NCI-H128 (cell line): ENCODE measurements around the gene PSMB9.
"Not testable (repeated sequence)": the region's sequence is repeated elsewhere in the genome, so short reads cannot be mapped to it uniquely, and the experiment has no call there.

Source experiments
- DNase-seq: peaks from one replicate; lab custom pipeline; 2025; ENCODE audit not compliant: unreplicated experiment; lab: John Stamatoyannopoulos, UW

PSMB9 gene

DNA sequence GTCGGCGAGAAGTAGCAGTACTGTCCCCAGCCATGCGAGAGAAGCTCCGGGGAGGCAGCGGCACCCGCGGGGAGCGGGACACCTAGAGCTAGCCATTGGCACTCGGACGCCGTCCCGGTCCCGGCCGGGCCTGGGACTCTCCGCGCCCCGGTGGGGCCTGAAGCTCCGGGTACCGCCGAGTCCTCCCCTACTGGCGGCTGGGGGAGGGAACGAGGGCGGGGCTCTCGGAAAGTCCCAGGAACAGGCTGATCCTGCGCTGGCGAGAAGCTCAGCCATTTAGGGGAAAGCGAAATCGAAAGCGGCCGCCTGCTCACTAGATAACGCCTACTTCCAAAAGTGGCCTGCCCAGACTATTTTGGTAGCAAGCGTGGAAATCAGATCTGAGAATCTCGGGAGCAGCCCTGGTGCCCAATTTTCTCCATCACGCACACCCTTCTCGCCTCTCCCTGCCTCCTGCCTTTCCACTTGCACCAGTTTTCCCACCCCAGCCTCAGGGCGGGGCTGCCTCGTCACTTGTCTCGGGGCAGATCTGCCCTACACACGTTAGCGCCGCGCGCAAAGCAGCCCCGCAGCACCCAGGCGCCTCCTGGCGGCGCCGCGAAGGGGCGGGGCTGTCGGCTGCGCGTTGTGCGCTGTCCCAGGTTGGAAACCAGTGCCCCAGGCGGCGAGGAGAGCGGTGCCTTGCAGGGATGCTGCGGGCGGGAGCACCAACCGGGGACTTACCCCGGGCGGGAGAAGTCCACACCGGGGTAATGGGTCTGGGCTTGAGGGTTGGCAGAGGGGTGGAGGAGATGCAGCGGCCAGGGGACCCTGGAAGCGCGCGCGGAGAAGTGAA lies at the start of gene PSMB9, which contains the start of gene TAP1:
TSS of gene PSMB9 (plus strand) at position 652 of the 835 bp plus-strand sequence. CDS start at position 690, 38 bp downstream.
TSS of gene TAP1 (minus strand) at position 164 of the 835 bp plus-strand sequence. CDS start at position 96, 68 bp downstream.
- DNase-seq = peak; percentile 62

DNA sequence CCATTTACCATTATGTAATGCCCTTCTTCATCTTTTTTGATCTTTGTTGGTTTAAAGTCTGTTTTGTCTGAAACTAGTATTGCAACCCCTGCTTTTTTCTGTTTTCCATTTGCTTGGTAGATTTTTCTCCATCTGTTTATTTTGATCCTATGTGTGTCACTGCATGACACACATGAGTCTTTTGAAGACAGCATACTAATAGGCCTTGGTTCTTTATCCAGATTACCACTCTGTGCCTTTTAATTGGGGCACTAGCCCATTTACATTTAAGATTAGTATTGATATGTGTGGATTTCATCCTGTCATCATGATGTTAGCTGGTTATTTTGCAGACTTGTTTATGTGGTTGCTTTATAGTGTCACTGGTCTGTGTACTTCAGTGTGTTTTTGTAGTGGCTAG lies 48.6 kb upstream of the PSMB9 start:
- DNase-seq = not testable (repeated sequence)

DNA sequence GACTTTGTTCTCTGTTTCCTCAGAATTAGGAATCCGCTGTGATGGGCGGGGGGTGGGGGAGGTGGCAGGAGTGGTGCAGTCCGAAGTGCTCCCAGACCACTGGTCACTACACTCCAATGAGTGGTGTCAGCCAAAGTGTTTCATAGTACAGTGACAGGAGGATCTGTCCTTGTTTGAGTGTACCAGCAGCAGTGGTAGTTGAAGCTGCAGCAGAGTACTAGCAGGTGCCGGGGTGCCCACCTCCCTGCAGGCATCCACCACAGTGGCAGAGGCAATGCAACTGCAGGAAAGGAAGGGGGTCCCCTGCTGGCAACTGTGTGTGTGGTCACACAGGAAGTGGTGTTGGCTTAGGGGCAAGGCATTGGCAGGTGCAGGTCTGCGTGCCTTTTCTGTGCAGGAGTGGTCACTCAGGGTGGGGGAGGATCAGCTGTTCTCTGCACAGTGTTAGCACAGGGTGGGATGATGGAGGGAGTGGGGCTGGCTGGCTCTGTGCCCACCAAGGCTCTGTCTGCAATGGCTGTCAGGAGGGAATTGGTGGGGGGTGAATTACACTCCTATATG lies 46.9 kb upstream of the PSMB9 start:
- DNase-seq = no peak

DNA sequence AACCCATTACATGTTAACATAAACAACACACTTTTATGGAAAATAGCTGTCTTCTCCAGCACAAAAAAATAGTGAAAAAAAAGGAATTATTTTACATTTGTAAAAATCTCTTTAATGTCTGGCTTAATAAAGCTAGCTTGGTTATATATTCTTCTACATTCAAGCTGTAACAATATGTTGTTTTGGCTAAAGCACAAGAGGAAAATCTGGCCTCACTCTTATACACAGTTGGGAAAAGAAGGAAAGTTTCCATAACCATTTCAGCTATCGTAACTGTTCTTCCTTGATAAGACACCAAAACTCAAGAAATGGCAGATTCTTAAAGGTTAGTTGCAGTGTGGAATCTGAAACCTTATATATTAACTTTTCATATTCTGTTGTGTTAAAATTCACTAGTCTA lies 44.8 kb upstream of the PSMB9 start:
- DNase-seq = no peak

DNA sequence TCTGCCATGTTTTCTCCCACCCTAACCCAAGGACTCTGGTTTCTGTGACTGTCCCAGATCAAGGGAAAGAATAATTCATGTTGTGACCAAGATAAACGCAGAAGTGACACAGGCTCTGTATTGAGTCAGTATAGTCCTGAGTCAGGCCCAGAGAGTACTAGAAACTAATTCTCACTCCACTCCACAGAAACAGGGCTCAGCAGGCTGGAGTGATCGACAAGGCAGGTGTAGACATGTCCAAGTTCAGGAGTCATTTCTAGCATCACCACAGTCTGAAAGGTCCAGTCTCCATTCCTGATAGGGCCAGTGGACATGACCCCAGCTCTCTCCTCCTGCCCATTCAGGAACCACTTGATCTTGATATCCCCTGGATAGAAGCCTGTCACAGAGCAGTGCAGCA lies 39.8 kb upstream of the PSMB9 start:
- no peak for DNase-seq

DNA sequence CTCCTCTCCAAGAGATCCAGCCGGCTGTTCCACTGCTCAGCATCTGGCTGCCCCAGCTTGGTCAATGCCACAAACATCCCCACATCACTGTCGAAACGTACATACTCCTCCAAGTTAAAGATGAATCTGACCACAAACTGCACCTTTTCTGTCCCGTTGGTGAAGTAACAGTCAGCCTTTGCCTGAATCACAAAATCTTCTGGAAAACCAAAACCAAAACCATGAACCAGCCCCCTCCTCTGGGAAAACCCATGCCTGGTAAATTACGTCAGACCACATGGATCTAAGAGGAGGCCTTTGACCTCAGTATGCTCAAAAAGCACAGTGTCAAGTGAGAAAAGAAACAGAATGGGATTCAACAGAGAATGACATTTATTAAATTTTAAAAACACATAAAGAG lies 38.9 kb upstream of the PSMB9 start:
- no peak for DNase-seq

DNA sequence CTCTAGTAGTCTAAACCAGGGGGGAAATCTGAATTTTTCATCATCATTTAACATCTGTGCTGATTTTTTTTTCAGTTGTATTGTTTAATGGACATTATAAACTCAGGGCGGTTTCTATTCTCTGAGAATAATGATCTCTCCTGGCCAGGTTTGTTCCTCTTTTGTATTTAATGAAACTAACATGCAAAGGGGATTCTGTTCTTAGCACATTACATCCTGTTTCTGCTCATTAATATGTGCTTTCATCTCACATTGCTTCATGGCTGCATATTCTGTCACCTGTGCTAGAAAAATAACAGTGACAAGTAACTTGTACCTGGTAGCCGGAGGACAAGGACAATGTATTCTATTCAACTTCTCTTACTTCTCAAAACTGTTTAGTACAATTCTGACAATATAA lies 38.0 kb upstream of the PSMB9 start:
- no peak for DNase-seq

DNA sequence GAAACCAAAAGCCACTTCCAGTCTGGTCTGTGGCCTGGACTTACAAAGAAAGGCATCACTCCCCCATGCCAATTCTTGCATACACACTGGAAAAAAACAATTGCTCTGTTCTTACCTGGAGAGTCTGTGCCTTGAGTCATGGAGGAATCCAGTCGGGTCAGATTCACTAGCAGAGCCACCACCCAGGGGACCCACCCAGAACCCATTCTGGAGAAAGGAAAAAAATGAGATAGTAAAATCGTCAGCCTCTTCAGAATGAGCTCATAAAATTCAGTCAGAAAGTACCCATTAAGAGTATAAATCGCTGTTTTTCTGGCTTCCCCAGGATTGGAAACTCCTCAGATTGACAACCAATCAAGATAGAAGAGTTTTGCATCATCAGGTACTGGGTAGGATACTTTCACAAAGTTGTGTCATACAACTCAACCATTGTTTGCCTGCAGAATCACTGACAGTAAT lies 37.2 kb upstream of the PSMB9 start, which contains the start of gene HLA-DOB:
TSS of gene HLA-DOB (minus strand) at position 257 of the 459 bp plus-strand sequence. CDS start at position 206, 51 bp downstream.
- no peak for DNase-seq

DNA sequence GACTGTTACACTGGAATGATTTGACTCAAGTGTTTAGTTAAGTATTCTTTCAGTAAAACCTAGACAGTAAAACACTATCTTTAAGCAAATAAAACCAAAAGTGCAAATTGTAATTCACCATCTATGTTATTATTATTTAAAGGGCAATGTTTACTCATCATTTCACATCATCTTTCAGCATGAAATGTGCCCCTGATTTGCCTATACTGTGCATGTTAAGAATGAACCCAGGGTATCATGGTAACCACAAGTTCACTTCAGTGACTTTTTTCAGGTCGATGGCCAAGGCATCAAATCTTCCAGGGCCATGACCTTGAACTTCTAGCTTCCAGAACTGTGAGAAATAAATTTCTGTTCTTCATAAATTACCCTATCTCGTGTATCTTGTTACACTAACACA lies 35.1 kb upstream of the PSMB9 start:
- DNase-seq = no peak

DNA sequence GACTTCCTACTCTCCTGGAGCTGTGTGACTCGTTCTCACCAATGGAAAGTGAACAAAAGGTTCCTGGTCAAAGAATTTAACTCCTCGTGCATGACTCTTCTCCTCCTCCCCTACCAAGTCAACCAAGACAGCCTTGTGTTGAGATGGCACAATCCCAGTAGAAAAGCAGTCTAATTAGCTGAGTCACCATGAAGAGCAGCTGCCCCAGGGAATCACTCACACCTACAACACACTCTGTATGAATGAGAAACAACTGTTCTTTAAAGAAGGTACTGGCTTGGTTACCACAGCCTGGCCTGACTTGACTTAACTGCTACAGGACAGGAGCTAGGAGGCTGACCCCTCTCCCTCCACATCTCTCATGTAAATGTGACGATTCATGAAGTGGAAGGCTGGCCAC lies 34.3 kb upstream of the PSMB9 start:
- DNase-seq = no peak

DNA sequence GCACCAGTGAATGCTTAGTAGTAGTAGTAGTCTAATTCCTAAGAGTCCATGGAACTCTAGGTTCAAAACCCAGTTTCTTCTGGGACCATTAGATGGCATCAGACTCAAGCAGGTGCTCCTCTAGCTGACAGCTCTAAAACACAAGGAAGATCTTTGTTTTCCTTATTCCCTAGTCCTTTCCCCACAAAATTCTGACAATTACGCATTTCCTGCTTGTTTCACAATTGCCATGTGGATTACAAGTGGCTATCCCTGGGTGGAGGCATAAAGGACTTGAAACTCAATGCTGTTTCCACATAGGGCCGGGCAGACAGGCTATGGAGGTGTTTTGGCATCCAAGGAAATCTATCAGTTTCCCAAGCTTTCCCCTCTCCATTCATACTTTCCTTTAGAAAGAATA lies 28.0 kb upstream of the PSMB9 start:
- no peak for DNase-seq

DNA sequence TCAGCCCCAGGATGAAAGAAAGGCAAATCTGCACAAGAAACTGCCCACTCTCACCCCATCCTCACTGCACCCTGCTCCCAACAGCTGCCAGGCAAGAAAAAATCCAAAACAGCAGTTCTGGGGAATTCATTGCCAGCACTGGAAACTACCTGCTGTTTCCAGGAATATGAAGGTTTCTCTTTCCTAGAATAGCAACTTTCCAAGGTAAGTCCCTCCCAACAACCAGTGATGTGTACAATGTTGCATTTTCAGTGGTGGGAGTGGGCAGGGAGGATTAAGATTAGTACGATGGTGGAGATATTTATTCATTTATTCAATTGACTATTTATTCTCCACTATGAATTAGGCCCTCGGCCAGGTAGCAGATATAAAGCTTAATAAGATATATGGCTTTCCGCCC lies 27.0 kb upstream of the PSMB9 start:
- no peak for DNase-seq

DNA sequence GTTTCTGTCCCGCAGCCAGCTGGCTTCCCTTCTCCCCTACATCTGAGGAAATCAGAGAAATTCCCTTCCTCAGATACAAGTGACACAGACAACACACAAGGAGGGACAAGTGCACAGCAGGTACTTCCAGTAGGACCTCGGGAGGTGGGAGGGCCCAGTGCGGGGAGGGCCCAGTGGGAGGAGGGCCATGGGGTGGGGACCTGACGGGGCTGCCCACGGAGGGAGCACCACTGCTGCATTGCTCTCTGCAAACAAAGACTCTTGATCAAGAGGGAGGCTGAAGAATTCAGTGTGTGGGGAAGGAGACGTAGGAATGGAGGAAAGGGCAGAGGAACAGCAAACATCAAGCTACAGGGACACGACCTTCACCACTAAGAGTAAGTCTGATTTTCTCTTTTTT lies 24.5 kb upstream of the PSMB9 start:
- no peak for DNase-seq

DNA sequence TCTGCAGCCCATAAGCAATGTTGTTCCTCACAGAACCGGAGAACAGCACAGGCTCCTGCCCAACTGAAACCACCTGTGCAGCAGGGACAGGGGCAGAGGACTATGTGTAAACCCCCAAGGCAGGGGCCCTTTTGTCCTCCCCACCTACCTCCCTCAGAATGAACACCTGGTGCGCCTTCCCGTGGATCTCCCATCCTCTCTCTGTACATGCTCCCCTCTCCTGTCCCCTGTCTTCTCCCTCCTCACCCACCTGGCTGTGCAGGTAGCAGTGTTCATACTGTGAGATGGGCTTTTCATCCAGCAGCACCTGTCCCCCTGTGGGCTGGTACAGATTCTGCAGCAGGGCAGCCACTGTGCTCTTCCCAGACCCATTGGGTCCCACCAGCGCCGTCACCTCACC lies 24.0 kb upstream of the PSMB9 start:
- DNase-seq = no peak

DNA sequence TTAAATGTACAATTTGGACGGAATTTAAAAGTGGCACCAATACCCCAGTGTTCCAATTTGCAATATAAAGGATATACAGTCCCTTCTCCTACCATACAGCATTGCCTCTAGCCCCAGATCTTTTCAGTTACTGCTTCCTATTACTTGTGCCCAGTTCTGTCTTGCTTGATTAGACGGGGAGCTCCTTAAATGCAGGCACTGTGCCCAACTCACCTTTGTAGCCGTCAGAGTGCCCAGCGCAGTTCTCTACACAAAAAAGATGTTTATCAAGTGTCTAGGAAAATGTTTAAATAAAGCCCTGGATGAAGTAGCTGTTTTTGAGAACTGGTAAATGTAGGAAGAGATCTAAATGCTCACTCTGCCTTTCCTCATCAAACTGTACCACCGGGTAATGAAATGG lies 23.1 kb upstream of the PSMB9 start:
- no peak for DNase-seq

DNA sequence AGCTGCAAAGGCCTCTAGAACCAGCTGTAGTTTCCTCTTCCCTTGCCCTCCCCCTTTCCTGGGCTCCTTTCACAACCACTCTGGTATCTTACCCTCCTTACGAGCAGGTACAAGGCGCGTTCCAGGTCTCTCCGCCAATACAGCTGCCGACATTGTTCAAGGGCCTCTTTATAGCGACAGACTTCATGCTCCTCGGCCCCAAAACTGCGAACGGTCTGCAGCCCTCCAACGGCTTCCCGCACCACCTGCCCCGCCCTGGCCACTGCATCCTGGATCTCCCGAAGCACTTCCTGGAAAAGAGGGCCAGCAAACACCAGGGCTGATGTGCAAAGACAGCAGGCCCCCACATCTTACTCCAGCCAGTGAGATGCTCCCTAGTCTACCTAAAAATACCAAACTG lies 21.5 kb upstream of the PSMB9 start:
- DNase-seq = no peak

DNA sequence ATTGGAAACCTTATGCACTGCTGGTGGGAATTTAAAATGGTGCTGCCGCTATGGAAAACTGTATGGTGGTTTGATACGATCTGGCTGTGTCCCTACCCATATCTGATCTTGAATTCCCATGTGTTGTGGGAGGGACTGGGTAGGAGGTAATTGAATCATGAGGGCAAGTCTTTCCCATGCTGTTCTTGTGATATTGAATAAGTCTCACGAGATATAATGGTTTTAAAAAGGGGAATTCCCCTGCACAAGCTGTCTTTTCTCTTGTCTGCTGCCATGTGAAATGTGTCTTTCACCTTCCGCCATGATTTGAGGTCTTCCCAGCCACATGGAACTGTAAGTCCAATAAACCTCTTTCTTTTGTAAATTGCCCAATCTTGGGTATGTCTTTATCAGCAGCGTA lies 20.3 kb upstream of the PSMB9 start:
- DNase-seq = no peak

DNA sequence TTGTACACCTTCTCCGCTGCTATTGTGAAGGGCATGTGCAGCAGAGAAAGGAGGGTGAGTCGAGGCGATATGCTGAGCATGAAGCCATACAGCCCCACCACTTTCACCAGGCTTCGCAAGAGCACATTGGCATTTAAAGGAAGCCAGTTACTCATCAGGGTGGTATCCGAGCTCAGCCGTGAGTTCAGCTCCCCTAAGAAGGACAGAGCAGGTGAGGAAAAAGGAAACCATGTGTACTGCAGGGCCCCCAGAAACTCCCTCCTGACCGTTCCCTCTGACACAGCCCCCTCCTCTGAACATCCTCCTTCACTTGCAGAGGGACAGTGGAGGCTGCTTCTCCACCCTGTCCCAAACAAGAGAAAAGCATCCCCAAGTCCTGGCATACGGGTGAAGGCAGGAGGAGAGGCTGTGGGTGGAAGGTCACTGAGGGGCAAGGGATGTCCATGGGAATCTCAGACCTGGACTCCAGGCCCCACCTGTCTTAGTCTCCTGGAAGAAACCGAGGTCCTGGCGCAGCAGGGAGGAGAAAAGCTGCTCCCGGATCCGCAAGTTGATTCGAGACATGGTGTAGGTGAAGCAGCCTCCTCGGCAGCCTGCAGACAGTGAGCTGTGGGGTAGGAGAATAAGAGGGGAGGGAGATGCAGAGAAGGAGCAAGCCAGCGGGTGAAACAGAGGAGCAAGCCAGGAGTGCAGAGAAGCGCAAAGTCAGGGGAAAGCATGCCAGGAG lies 18.7 kb upstream of the PSMB9 start:
- no peak for DNase-seq

DNA sequence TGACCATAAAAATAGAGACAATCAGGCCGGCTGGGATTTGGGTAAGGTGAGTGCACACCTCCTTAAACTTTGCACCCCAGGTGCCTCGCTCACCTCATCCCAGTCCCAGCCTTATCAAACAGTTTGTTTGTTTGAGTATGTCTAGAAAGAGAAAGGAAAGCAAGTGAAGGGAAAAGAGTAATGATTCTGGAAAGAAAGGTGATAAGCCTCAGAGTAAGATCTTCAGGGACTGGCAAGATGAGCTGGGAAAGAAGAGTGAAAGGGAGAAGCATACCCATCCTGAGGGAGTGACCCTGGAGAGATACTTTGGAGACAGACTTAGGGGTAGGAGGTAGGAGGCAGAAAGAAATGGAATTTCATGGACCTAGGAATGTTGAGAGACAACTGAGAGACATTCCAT lies 17.1 kb upstream of the PSMB9 start:
- DNase-seq = no peak

DNA sequence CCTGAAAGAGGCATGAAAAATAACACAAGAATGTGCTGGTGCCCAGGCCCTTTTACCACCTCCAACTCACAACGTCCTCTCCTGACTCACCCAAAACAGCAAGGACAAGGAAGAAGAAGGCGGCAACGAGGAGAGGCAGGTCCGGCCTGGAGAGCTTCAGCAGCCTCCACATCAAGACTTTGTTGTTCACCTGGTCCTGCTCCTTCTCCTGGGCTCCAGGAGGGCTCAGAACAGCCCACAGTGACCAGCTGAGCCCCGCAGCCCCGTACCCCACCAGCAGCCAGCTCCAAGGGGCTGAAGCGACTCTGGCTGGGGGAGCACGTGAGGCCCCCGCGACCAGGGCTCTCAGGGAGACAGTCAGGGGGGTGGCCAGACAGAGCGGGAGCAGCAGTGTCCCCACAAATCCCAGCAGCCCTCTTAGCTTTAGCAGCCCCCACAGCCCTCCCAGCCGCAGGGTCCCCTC lies 16.3 kb upstream of the PSMB9 start:
- DNase-seq = no peak

DNA sequence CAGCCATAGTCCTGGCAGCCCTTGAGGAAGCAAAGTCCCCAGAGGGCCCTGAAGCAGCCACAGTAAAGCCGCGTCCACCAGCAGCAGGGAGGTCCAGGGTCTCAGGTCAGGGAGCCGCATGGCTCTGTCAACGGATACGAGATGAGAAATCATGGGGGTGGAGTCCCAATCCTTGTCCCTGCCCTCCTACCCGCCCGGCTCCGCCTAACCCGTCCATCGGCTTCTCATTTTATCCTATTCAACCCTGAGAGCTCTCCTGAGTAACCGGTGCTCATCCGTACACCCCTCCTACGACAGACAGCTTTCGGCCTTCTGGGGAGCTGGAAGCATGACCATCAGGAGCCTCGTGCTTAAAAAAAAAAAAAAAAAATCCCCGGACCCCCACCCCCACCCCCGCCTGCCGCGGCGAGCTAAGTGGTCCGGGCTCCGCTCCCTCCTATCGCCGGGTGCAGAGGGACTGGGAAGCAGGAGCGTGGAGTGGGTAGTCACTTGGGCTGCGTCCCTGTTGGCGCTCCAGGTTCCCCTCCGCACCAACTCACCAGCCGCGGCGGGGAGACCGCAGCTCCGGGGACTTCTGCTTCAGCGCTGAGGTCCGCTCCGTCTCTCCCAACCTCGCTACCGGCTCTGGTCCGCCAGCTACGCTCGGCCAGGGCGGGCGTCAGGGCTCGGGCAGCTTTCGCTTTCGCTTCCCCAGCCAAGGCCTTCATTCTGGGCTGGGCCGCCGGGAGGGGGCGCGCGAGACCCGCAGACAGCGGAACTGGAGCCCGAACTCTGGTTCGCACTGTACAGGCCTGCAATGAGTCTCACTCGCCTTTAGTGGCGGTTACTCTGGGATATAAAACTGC lies 15.7 kb upstream of the PSMB9 start, which contains the start of gene TAP2:
TSS of gene TAP2 (minus strand) at position 626 of the 845 bp plus-strand sequence. CDS start at position 120, 506 bp downstream.
- peak; percentile 73 for DNase-seq
